COLO668 (cell line): ENCODE results near the gene AASS.
"Not testable (repeated sequence)": the region's sequence is repeated elsewhere in the genome, so short reads cannot be mapped to it uniquely, and the experiment has no call there.

Source experiments
- DNase-seq: peaks from one replicate; lab custom pipeline; 2025; ENCODE audit not compliant: unreplicated experiment; lab: John Stamatoyannopoulos, UW

AASS gene

DNA sequence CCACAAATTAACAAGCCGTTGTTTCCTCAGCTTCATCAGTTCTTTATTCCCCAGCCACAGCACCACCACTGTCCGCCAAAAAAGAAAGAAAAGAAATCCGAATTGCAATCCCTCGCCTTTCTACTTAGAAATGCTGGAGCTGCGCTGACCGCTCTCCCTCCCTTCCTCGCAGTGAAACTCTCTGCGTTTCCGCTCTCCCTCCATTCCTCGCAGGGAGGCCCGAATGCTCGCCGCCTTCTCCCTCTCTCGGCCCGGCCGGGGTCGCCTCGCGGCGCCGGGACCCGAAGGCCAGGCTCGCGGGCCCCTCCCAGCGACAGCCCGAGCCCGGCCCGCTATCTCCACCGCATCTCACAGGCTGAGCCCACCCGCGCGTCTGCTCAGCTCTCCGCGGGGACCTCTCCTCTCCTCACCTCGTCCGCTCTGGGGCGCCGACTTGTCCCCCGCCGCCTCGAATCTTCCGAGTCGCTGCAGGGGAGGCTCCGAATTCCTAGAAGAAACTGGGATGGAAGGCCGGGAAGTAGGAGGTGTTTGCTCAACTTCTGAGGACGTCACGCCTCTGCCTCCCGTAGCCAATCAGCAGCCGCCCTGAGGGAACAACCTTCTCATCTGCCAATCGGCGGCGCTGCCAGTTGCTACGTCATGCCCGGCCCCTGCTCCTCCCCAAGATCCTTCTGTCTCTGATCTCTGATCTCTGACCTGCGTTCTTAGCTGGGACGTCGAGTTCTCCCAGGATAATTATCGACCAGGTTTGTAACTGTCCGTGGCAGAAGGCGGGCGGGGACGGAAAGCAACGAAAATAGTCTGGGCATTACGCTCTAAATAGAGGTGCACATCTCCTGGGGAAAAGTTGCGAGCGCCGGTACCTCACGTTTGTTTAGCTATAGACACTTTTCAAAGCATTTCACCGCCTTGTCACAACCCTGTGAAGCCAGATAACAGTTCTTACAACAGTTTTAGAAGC is at the start of gene AASS:
Gene AASS (minus strand): TSS at position 499 of the 961 bp plus-strand sequence. CDS start 10,523 bp downstream, outside the sequence.
- DNase-seq: peak; percentile 90

GRCh38 chr7:122188785-122189184 is 44.7 kb upstream of the AASS start:
- no peak for DNase-seq

DNA sequence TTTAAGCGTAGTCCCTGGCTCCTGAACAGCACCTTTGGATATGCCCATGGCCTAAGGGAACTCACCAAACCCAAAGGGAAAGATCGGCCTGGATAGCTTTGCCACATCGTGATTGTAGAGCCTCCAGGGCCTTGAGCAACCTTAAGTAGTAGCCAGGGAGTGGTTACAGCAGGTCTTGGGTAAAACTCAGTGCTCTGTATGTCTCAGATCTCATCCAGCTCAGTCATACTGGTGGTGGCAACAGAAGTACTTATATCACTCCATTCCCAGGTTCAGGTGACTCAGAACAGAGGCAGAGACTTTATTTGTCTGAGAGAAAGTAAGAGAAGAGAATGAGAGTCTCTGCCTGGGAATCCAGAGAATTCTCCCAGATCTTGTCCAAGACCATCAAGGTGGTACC is 39.1 kb upstream of the AASS start:
- DNase-seq: no peak

- DNase-seq: no peak
These were observed 38.0 kb upstream of the AASS start for GRCh38 chr7:122182081-122182480.

- not testable (repeated sequence) for DNase-seq
These were observed 28.1 kb upstream of the AASS start for GRCh38 chr7:122172144-122172543.

- no peak for DNase-seq
These were observed 22.7 kb upstream of the AASS start for GRCh38 chr7:122166740-122167139.

DNA sequence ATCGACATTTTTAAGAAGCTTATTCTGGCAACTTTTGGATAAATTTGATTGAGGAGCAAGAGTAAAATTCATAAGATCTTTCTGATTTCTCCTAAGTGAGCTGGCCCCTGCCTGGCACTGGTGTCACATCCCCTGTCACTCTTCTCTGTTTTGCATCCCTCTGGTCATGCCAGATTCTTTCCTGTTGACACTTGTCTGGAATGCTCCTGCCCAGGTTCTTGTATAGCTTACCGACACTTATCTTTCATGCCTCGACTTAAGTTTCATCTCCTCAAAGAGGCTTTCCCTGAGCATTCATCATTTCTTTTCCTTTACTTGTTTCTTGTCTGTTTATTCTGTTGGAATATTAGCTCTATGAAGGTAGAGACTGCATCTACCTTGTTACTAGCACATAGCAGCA is 22.2 kb upstream of the AASS start:
- DNase-seq: no peak

GRCh38 chr7:122161628-122162027 is 17.6 kb upstream of the AASS start:
- DNase-seq: no peak

- DNase-seq: no peak
These were observed 11.5 kb upstream of the AASS start for GRCh38 chr7:122155566-122155965.

GRCh38 chr7:122148878-122149277 is 4.8 kb upstream of the AASS start:
- DNase-seq: no peak

DNA sequence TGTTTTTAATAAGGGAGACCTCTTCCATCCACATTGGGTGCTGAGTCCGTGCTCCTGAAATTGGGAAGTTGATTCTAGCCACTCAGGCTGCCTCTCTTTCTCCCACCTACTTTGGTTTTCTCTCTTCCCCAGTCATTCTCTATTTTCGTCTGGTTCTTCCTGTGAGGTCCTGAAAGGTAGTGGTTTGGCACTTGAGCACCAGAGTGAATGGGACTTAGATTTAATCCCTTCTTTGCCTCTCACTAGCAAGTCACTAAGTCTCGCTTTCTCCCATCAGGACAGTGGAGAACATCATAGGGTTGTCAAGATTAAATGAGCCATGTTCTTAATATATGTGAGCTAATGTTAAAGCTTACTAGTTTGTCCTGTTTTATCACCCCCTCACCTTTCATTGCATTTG is 4.0 kb upstream of the AASS start:
- DNase-seq: no peak

DNA sequence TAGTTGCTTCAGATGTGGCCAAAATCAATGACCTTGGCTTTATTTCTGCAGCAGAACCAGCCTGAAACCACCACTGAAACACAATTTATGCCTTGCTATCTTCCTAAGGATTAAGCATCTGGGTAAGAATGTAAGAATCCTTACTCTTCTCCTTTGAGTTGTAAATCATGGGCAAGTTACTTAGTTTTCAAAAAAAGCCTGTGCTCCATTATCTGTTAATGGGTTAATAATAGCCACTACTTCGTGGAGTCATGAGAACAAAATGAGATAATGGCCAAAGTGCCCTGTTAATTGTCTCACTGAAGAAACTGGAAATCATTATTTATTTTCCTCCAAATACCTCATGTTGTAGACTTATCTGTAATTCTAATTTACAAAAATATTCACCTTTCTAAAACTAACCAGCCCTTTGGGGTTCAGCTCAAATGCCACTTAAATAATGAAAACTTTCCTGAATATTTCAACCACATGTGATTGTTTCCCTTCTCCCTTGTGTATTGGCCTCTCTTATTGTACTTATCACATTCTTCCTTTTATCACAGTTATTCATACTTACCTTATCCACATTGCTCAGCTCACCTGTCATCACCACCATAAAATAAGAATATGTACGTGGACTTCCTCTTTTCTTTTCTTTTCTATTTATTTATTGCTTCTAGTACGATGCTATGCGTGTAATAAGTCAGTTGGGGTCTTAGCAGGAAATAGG is 2.0 kb upstream of the AASS start:
- no peak for DNase-seq

GRCh38 chr7:122143376-122143750 is 686 bp downstream of the AASS start:
- DNase-seq: no peak

GRCh38 chr7:122140918-122141317 is 3.1 kb downstream of the AASS start:
- no peak for DNase-seq

GRCh38 chr7:122137251-122138077 is 6.6 kb downstream of the AASS start:
- DNase-seq: no peak

- no peak for DNase-seq
These were observed 7.3 kb downstream of the AASS start for GRCh38 chr7:122136639-122137245.

GRCh38 chr7:122136078-122136477 is 8.0 kb downstream of the AASS start:
- DNase-seq: no peak

- DNase-seq: no peak
These were observed 8.8 kb downstream of the AASS start for GRCh38 chr7:122135275-122135674.

DNA sequence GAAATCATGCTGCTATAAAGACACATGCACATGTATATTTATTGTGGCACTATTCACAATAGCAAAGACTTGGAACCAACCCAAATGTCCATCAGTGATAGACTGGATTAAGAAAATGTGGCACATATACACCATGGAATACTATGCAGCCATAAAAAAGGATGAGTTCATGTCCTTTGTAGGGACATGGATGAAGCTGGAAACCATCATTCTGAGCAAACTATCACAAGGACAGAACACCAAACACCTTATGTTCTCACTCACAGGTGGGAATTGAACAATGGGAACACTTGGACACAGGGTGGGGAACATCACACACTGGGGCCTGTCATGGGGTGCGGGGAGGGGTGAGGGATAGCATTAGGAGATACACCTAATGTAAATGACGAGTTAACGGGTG is 9.3 kb downstream of the AASS start:
- DNase-seq: not testable (repeated sequence)

DNA sequence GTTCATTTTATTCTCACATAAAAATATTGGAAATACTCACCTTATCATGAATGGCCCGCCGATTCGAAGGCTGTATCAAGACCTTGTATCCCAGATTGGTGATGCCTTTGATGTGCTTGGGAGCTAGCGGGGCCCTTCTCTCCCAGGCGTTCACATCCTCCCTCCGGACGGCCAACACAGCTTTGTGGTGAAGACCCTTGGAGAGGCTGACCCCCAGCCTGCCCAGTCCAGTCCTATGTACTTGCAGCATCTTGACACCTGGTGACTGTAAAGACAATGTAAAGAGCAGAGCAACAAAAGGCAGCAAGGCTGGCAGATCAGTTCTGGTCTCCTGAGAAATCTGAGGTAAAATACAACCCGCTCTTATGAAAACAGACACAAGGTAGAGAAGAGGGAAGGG is 10.6 kb downstream of the AASS start:
- DNase-seq: no peak

- DNase-seq: no peak
These were observed 11.7 kb downstream of the AASS start for GRCh38 chr7:122132341-122132740.
